ENCODE results near the gene CES3.

The CES3 gene

GRCh38 chr16:66946974-66947301 lies 14.1 kb upstream of the CES3 start:
- Histone ChIP-seq H3K9ac (ENCODE audit: low read length in 2 of 2) (no peak overlapping the region), H3K9me3 (ENCODE audit: control insufficient read depth in 2 of 2, low read length in 2 of 2) (no peaks in the 10 kb centered on the region), H3K27ac (ENCODE audit: low read length) (no peak overlapping the region), H3K27me3 (ENCODE audit: control insufficient read depth in 1 of 2, insufficient read depth in 2 of 2, low read length in 2 of 2) (peaks cover 0 to 6% of the 10 kb centered on the region in 2 donors), H3K36me3 (ENCODE audit: control insufficient read depth in 2 of 2, insufficient read depth in 2 of 2, low read length in 2 of 2) (peaks cover 15 to 16% of the 10 kb centered on the region in 2 donors), H3K4me1 (ENCODE audit: control insufficient read depth, insufficient read depth, low read length) (peaks cover 15% of the 10 kb centered on the region), H3K4me3 (ENCODE audit: low read length in 2 of 2) (no peak overlapping the region)

- H3K27me3 ChIP-seq (ENCODE audit: control insufficient read depth in 1 of 2, insufficient read depth in 2 of 2, low read length in 2 of 2): peaks cover 0 to 6% of the 10 kb centered on the region in 2 donors
- peaks cover 10 to 11% of the 10 kb centered on the region in 2 donors for H3K36me3 ChIP-seq (ENCODE audit: control insufficient read depth in 2 of 2, insufficient read depth in 2 of 2, low read length in 2 of 2)
- H3K4me3 ChIP-seq (ENCODE audit: low read length in 2 of 2): peak overlapping the region; percentile 55 to 81
- H3K27ac ChIP-seq (ENCODE audit: low read length): no peak overlapping the region
- peak overlapping the region in 1 of 2 donors; percentile 55 for H3K9ac ChIP-seq (ENCODE audit: low read length in 2 of 2)
- peaks cover 15% of the 10 kb centered on the region for H3K4me1 ChIP-seq (ENCODE audit: control insufficient read depth, insufficient read depth, low read length)
- H3K9me3 ChIP-seq (ENCODE audit: control insufficient read depth in 2 of 2, low read length in 2 of 2): no peaks in the 10 kb centered on the region
These were observed 13.6 kb upstream of the CES3 start for GRCh38 chr16:66947302-66948065.

- Histone ChIP-seq H3K4me1 (ENCODE audit: control insufficient read depth, insufficient read depth, low read length) (peaks cover 15% of the 10 kb centered on the region), H3K9ac (ENCODE audit: low read length in 2 of 2) (peak overlapping the region; percentile 29 to 45), H3K27ac (ENCODE audit: low read length) (no peak overlapping the region), H3K27me3 (ENCODE audit: control insufficient read depth in 1 of 2, insufficient read depth in 2 of 2, low read length in 2 of 2) (peaks cover 2 to 6% of the 10 kb centered on the region in 2 donors), H3K36me3 (ENCODE audit: control insufficient read depth in 2 of 2, insufficient read depth in 2 of 2, low read length in 2 of 2) (peaks cover 4% of the 10 kb centered on the region in 2 donors), H3K9me3 (ENCODE audit: control insufficient read depth in 2 of 2, low read length in 2 of 2) (no peaks in the 10 kb centered on the region), H3K4me3 (ENCODE audit: low read length in 2 of 2) (peak overlapping the region; percentile 55 to 81)
These were observed 12.8 kb upstream of the CES3 start for GRCh38 chr16:66948134-66948836.

- H3K9ac ChIP-seq (ENCODE audit: low read length in 2 of 2): peak overlapping the region in 1 of 2 donors; percentile 45
- H3K27ac ChIP-seq (ENCODE audit: low read length): no peak overlapping the region
- H3K36me3 ChIP-seq (ENCODE audit: control insufficient read depth in 2 of 2, insufficient read depth in 2 of 2, low read length in 2 of 2): no peaks in the 10 kb centered on the region
- H3K9me3 ChIP-seq (ENCODE audit: control insufficient read depth in 2 of 2, low read length in 2 of 2): no peaks in the 10 kb centered on the region
- peaks cover 2 to 6% of the 10 kb centered on the region in 2 donors for H3K27me3 ChIP-seq (ENCODE audit: control insufficient read depth in 1 of 2, insufficient read depth in 2 of 2, low read length in 2 of 2)
- peak overlapping the region; percentile 55 to 81 for H3K4me3 ChIP-seq (ENCODE audit: low read length in 2 of 2)
- peaks cover 15% of the 10 kb centered on the region for H3K4me1 ChIP-seq (ENCODE audit: control insufficient read depth, insufficient read depth, low read length)
These were observed 12.2 kb upstream of the CES3 start for GRCh38 chr16:66948837-66949225.

DNA sequence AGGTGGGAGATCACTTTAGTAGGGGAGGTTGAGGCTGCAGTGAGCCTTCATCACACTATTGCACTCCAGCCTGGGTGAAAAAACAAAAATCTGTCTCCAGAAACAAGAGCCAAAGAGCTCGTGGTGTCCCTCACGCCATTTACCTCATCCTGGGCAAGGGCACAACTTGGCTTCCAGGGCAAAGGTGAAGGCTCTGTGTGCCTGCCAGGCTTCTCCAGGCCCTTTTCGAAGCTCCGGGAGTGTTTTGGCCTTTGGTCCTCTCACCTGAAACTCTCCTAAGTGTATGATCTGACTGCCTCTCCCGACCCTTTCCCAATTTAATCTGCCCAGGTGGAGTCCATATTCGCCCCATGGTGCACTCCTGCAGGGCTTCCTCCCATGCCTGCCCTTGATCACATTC lies 11.6 kb upstream of the CES3 start:
- Histone ChIP-seq H3K9ac (ENCODE audit: low read length in 2 of 2) (no peak overlapping the region), H3K4me1 (ENCODE audit: control insufficient read depth, insufficient read depth, low read length) (peaks cover 15% of the 10 kb centered on the region), H3K27me3 (ENCODE audit: control insufficient read depth in 1 of 2, insufficient read depth in 2 of 2, low read length in 2 of 2) (peaks cover 2 to 6% of the 10 kb centered on the region in 2 donors), H3K36me3 (ENCODE audit: control insufficient read depth in 2 of 2, insufficient read depth in 2 of 2, low read length in 2 of 2) (no peaks in the 10 kb centered on the region), H3K9me3 (ENCODE audit: control insufficient read depth in 2 of 2, low read length in 2 of 2) (no peaks in the 10 kb centered on the region), H3K4me3 (ENCODE audit: low read length in 2 of 2) (no peak overlapping the region), H3K27ac (ENCODE audit: low read length) (no peak overlapping the region)

- Histone ChIP-seq H3K9me3 (ENCODE audit: control insufficient read depth in 2 of 2, low read length in 2 of 2) (no peaks in the 10 kb centered on the region), H3K4me3 (ENCODE audit: low read length in 2 of 2) (no peak overlapping the region), H3K27ac (ENCODE audit: low read length) (no peak overlapping the region), H3K4me1 (ENCODE audit: control insufficient read depth, insufficient read depth, low read length) (peaks cover 15% of the 10 kb centered on the region), H3K36me3 (ENCODE audit: control insufficient read depth in 2 of 2, insufficient read depth in 2 of 2, low read length in 2 of 2) (no peaks in the 10 kb centered on the region), H3K27me3 (ENCODE audit: control insufficient read depth in 1 of 2, insufficient read depth in 2 of 2, low read length in 2 of 2) (peaks cover 2 to 6% of the 10 kb centered on the region in 2 donors), H3K9ac (ENCODE audit: low read length in 2 of 2) (no peak overlapping the region)
These were observed 10.6 kb upstream of the CES3 start for GRCh38 chr16:66950437-66950836.

DNA sequence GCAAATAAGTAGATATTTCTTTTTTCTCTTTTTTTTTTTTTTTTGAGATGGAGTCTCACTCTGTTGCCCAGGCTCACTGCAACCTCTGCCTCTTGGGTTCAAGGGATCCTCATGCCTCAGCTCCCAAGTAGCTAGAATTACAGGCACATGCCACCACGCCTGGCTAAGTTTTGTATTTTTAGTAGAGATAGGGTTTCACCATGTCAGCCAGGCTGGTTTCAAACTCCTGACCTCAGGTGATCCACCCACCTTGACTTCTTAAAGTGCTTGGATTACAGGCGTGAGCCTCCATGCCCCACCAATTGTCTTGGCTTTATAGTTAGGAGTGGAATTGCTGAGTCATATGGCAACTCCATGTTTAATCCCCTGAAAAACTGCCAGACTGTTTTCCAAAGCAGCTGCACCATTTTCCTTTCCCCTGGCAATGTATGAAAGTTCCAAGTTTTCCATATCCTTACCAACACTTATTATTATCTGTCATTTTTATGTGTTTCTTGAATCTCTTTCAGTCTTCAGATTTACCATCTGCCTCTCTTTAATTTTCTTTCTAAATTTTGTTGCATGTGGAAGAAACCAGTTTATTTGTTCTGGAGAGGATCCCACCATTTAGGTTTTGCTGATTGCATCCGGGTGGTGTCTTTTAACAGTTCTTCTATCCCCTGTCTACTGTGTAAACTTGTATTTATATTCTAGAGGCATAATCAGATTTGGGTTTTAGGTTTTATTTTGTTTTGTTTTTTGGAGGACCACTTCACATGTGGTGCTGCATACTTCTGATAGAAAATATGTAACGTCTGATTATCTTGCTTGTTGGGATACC lies 9.9 kb upstream of the CES3 start:
- H3K27ac ChIP-seq (ENCODE audit: low read length): no peak overlapping the region
- peaks cover 2 to 6% of the 10 kb centered on the region in 2 donors for H3K27me3 ChIP-seq (ENCODE audit: control insufficient read depth in 1 of 2, insufficient read depth in 2 of 2, low read length in 2 of 2)
- H3K4me3 ChIP-seq (ENCODE audit: low read length in 2 of 2): no peak overlapping the region
- H3K4me1 ChIP-seq (ENCODE audit: control insufficient read depth, insufficient read depth, low read length): peaks cover 15% of the 10 kb centered on the region
- no peaks in the 10 kb centered on the region for H3K36me3 ChIP-seq (ENCODE audit: control insufficient read depth in 2 of 2, insufficient read depth in 2 of 2, low read length in 2 of 2)
- H3K9me3 ChIP-seq (ENCODE audit: control insufficient read depth in 2 of 2, low read length in 2 of 2): no peaks in the 10 kb centered on the region
- no peak overlapping the region for H3K9ac ChIP-seq (ENCODE audit: low read length in 2 of 2)

DNA sequence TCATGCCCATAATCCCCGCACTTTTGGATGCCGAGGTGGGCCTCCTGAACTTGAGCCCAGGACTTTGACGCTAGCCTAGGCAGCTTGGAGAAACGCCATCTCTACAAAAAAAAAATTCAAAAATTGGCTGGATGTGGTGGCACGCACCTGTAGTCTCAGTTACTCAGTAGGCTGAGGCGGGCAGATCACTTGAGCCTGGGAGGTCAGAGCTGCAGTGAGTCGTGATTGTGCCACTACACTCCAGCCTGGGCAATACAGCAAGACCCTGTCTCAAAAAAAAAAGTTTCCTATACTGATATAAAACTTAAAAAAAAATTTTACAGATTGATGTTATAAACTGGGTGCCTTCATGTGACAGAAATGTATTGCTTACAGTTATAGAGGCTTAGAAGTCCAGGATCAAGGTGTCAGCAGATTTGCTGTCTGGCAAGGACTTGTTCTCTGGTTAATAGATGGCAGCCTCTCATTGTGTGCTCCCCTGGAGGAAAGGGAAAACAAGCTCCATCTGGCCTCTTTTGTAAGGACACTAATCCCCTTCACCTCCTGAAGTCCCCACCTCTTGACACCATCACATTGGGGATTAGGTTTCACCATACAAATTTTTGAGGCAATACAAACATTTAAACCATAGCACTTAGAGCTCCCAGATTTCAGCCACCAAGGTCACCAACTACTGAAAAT lies 8.5 kb upstream of the CES3 start:
- Histone ChIP-seq H3K4me1 (ENCODE audit: control insufficient read depth, insufficient read depth, low read length) (peaks cover 13% of the 10 kb centered on the region), H3K27ac (ENCODE audit: low read length) (no peak overlapping the region), H3K9me3 (ENCODE audit: control insufficient read depth in 2 of 2, low read length in 2 of 2) (no peaks in the 10 kb centered on the region), H3K9ac (ENCODE audit: low read length in 2 of 2) (no peak overlapping the region), H3K4me3 (ENCODE audit: low read length in 2 of 2) (no peak overlapping the region), H3K27me3 (ENCODE audit: control insufficient read depth in 1 of 2, insufficient read depth in 2 of 2, low read length in 2 of 2) (peaks cover 2 to 6% of the 10 kb centered on the region in 2 donors), H3K36me3 (ENCODE audit: control insufficient read depth in 2 of 2, insufficient read depth in 2 of 2, low read length in 2 of 2) (no peaks in the 10 kb centered on the region)

DNA sequence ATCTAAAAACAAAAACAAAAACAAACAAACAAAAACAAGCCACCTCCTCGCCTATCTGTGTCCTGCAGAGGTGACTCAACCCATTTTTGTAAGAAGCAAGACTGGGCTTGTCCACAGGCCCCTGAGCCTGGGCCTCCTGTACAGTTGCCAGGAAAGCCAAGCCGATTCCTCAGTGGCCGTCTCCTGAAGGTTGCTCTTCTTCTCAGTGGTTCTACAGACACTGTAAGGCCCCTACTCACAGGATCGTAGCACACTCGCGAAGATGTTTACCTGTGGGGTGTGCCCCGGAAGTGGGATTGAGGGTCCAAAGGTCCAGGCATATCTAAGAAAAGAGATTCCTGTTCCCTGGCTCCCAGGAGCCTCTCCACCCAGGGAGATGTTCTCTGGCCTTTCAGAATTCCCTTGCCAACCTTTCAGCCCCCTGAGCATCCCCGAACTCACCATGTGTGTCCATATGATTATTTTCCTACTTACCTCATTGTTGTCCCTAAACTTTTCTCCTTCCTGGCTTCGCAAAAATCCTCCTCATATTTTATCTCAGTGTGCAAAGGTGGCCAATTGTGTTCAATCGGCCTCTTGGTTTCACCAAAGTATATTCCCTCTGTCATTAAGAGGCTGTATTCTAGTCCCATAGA lies 7.5 kb upstream of the CES3 start:
- Histone ChIP-seq H3K27ac (ENCODE audit: low read length) (no peak overlapping the region), H3K4me3 (ENCODE audit: low read length in 2 of 2) (no peak overlapping the region), H3K27me3 (ENCODE audit: control insufficient read depth in 1 of 2, insufficient read depth in 2 of 2, low read length in 2 of 2) (peaks cover 2 to 6% of the 10 kb centered on the region in 2 donors), H3K9me3 (ENCODE audit: control insufficient read depth in 2 of 2, low read length in 2 of 2) (no peaks in the 10 kb centered on the region), H3K36me3 (ENCODE audit: control insufficient read depth in 2 of 2, insufficient read depth in 2 of 2, low read length in 2 of 2) (no peaks in the 10 kb centered on the region), H3K9ac (ENCODE audit: low read length in 2 of 2) (peak overlapping the region in 1 of 2 donors; percentile 47), H3K4me1 (ENCODE audit: control insufficient read depth, insufficient read depth, low read length) (peaks cover 5% of the 10 kb centered on the region)
